Right lobe of liver (tissue), 6 donors: ENCODE data around the gene HORMAD2. TPM values are rescaled to one million over a fixed set of nuclear protein-coding genes. Genes with fewer than 3 reads are reported as not detected.

Source experiments
- ATAC-seq, 4 donors: fragments of 200-7000 bp; cut with Tn5 transposase; one replicate each; pipeline ENCODE4 v1.9.1; 2020; ENCODE audit warnings: mild to moderate bottlenecking in 4 of 4, moderate library complexity in 4 of 4
- DNase-seq, 3 donors: peaks; one replicate each; pipeline ENCODE4 v3.0.0-alpha.2; 2020
- H3K27ac ChIP-seq, 3 donors: fragments of 200-600 bp; one replicate each; pipeline ENCODE4 v1.8.0; 2022
- H3K27me3 ChIP-seq, 2 donors: fragments of 200-600 bp; one replicate each; pipeline ENCODE4 v1.8.0; 2022
- H3K36me3 ChIP-seq, 4 donors: fragments of 200-600 bp; sonication (generic) in 1 of 4; one replicate each; pipeline versions ENCODE4 v1.5.1 to v1.8.0; 2017 to 2022; ENCODE audit warnings: control low read depth in 1 of 4
- H3K4me1 ChIP-seq, 4 donors: fragments of 200-600 bp; sonication (generic) in 1 of 4; one replicate each; pipeline versions ENCODE4 v1.5.1 to v1.8.0; 2017 to 2022; ENCODE audit warnings: control low read depth in 1 of 4
- H3K4me3 ChIP-seq, 3 donors: fragments of 200-600 bp; one replicate each; pipeline ENCODE4 v1.8.0; 2022
- H3K9me3 ChIP-seq, 4 donors: fragments of 200-600 bp; sonication (generic) in 1 of 4; one replicate each; pipeline versions ENCODE4 v1.5.1 to v1.8.0; 2017 to 2022; ENCODE audit warnings: control low read depth in 1 of 4
- CTCF ChIP-seq, 4 donors: fragments of 200-600 bp in 3 of 4; fragments of 450-650 bp in 1 of 4; IDR thresholded peaks; one replicate each; pipeline versions ENCODE4 v1.5.1 to v1.8.0; 2016 to 2022; ENCODE audit warnings: antibody characterized with exemption in 4 of 4, mild to moderate bottlenecking in 2 of 4
- POLR2A ChIP-seq: fragments of 450-650 bp; IDR thresholded peaks from one replicate; pipeline ENCODE4 v1.6.1; 2017; ENCODE audit warnings: antibody characterized with exemption, mild to moderate bottlenecking
- WGBS: methylation state at CpG from one replicate; pipeline ENCODE4 v1.1.6; 2018; ENCODE audit warnings: low coverage, low lambda C conversion rate; ENCODE audit not compliant: insufficient coverage; ENCODE audit errors: missing lambda C conversion rate; 5-methylcytosine and 5-hydroxymethylcytosine counted together
- intact Hi-C, 2 donors: fragments of 100-400 bp; cut with DNase I; formaldehyde crosslinking; loops; one replicate each; pipeline versions ENCODE4 v1.11.2 to v1.14.1; 2022
- total RNA-seq, 6 experiments: library from RNA; depleted of rRNA in 2 of 6; stranded (reverse); fragments of >200 nt in 2 of 6; fragmentation: NEBNext Ultra II Directional in 3 of 6; extraction: Animal tissue kit (Norgen Biotek cat#: 25700) in 3 of 6; gene quantifications; one replicate each; pipeline versions ENCODE4 v1.1.0 to v1.2.4, GENCODE V29; 2016 to 2023
- donor health status: DM: no; HTN: yes; CAD: no.
- donor health status: DM: no; HTN: no; CAD: no.
- donor health status: DM: no; HTN: no; CAD: no.
- donor health status: DM: no; HTN: yes; CAD: no.
- donor health status: DM: no; HTN: yes; CAD: no.

Gene HORMAD2
- total RNA-seq, 6 experiments from 2014 or later, result 0.50 to 3.0 (median 1.6) TPM; not detected in 1

DNA sequence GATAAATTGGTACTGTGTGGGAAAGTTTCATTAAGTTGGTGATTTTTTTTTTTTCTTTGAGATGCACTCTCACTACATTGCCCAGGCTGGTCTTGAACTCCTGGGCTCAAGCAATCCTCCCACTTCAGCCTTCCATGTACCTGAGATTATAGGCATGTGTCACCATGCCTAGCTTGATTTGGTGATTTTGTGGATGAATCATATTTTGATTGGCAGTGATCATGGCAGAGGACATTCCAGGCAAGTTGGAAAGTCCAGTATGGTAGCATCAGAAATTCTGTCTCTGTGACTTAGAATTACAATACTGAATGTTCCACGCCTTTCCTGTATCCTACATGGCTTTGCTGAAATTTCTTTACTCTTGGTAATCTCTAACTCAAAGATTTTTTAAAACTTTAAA is 49.4 kb downstream of the HORMAD2 start:
- Histone ChIP-seq H3K36me3 (no peaks in the 10 kb centered on the region), H3K27me3 (no peaks in the 10 kb centered on the region), H3K27ac (no peak overlapping the region), H3K4me3 (no peak overlapping the region), H3K9me3 (no peaks in the 10 kb centered on the region), H3K4me1 (no peaks in the 10 kb centered on the region)
- DNase-seq, result no peak
- ATAC-seq, result no peak
- TF ChIP-seq POLR2A, result no peak
- no peak for TF ChIP-seq CTCF (IDR thresholded peaks at IDR 0.05)
- intact Hi-C loops, result no loop called here
- 100% methylated on average over 1 of the region's 1 CpG for WGBS

- Histone ChIP-seq H3K27me3 (no peaks in the 10 kb centered on the region), H3K4me1 (no peaks in the 10 kb centered on the region), H3K27ac (no peak overlapping the region), H3K9me3 (no peaks in the 10 kb centered on the region), H3K4me3 (no peak overlapping the region), H3K36me3 (no peaks in the 10 kb centered on the region)
- ATAC-seq (no peak), DNase-seq (no peak)
- intact Hi-C loops, result no loop called here
- 65% methylated on average over 4 of the region's 4 CpGs for WGBS
- TF ChIP-seq POLR2A (no peak), CTCF (IDR thresholded peaks at IDR 0.05) (no peak)
Measured at GRCh38 chr22:30132290-30132996, 52.2 kb downstream of the HORMAD2 start.

GRCh38 chr22:30140414-30140813 is 60.1 kb downstream of the HORMAD2 start:
- no peaks in the 10 kb centered on the region for H3K36me3 ChIP-seq
- no peak for DNase-seq
- H3K27ac ChIP-seq, result no peak overlapping the region
- H3K4me1 ChIP-seq, result no peaks in the 10 kb centered on the region
- H3K9me3 ChIP-seq, result no peaks in the 10 kb centered on the region
- intact Hi-C loops, result no loop called here
- H3K27me3 ChIP-seq, result no peaks in the 10 kb centered on the region
- no peak overlapping the region for H3K4me3 ChIP-seq
- no peak for ATAC-seq
- TF ChIP-seq CTCF (IDR thresholded peaks at IDR 0.05), result no peak
- no peak for TF ChIP-seq POLR2A

GRCh38 chr22:30143265-30143664 is 63.0 kb downstream of the HORMAD2 start:
- DNase-seq (no peak), ATAC-seq (no peak)
- Histone ChIP-seq H3K27me3 (no peaks in the 10 kb centered on the region), H3K4me3 (no peak overlapping the region), H3K9me3 (no peaks in the 10 kb centered on the region), H3K36me3 (no peaks in the 10 kb centered on the region), H3K4me1 (no peaks in the 10 kb centered on the region), H3K27ac (no peak overlapping the region)
- intact Hi-C loops, result no loop called here
- WGBS, result 66% methylated on average over 2 of the region's 2 CpGs
- no peak for TF ChIP-seq POLR2A
- TF ChIP-seq CTCF (IDR thresholded peaks at IDR 0.05), result no peak

DNA sequence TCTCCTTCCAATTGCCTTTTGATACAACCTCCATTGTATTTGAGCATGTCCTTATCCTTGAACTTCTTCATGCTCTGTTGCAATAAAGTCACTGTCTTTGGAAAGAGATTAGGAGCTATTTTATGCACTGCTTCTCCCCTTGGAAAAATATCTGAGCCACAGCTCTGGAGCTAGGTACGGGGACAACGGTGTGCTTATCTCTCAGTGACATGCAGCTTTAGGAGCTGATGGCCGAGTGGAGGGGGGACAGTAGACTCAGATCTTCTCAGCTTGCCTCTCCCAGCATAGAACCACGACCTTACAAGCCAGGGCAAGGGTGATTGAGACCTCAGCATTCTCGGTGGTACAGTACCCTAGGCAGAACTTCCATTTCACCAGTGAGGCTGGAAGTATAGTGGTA is 64.1 kb downstream of the HORMAD2 start:
- no peak overlapping the region for H3K27ac ChIP-seq
- DNase-seq (no peak), ATAC-seq (no peak)
- TF ChIP-seq CTCF (IDR thresholded peaks at IDR 0.05) (no peak), POLR2A (no peak)
- H3K36me3 ChIP-seq, result no peaks in the 10 kb centered on the region
- H3K4me1 ChIP-seq, result no peaks in the 10 kb centered on the region
- no peaks in the 10 kb centered on the region for H3K9me3 ChIP-seq
- 71% methylated on average over 5 of the region's 5 CpGs for whole genome bisulfite sequencing
- no peak overlapping the region for H3K4me3 ChIP-seq
- H3K27me3 ChIP-seq, result no peaks in the 10 kb centered on the region
- intact Hi-C loops, result no loop called here
